Astrocyte (in vitro differentiated cells and primary cell): Measurements from ENCODE around the gene NDUFS8. TPM values are rescaled to one million over a fixed set of nuclear protein-coding genes. Genes with fewer than 3 reads are reported as not detected.
"Not testable (repeated sequence)": the region's sequence is repeated elsewhere in the genome, so short reads cannot be mapped to it uniquely, and the experiment has no call there.

ENCODE experiments used
- DNase-seq: peaks from one replicate; pipeline ENCODE4 v3.0.0-alpha.2; 2010; ENCODE audit warnings: low read depth
- FAIRE-seq: peaks from 2 replicates; lab custom pipeline; 2011; peaks lifted over from hg19 to GRCh38; lab: Jason Lieb, UNC
- H2AFZ ChIP-seq: 2 replicates; pipeline ENCODE4 v1.6.0; 2012; ENCODE audit warnings: low read depth, low read length, inconsistent platforms
- H3K27ac ChIP-seq: 2 replicates; pipeline ENCODE4 v1.5.1; 2011; ENCODE audit warnings: low read depth, low read length, inconsistent platforms
- H3K27me3 ChIP-seq: 2 replicates; pipeline ENCODE4 v1.6.0; 2011; ENCODE audit warnings: low read length, inconsistent platforms; ENCODE audit not compliant: insufficient read depth
- H3K36me3 ChIP-seq: 2 replicates; pipeline ENCODE4 v1.5.1; 2011; ENCODE audit warnings: low read length, inconsistent platforms; ENCODE audit not compliant: insufficient read depth
- H3K4me1 ChIP-seq: 2 replicates; pipeline ENCODE4 v1.5.1; 2011; ENCODE audit warnings: low read length, inconsistent platforms; ENCODE audit not compliant: insufficient read depth
- H3K4me2 ChIP-seq: 2 replicates; pipeline ENCODE4 v1.6.0; 2012; ENCODE audit warnings: low read length, inconsistent platforms
- H3K4me3 ChIP-seq: 2 replicates; pipeline ENCODE4 v1.5.1; 2011; ENCODE audit warnings: low read depth, mild to moderate bottlenecking, low read length, inconsistent platforms; ENCODE audit not compliant: insufficient read depth
- H3K79me2 ChIP-seq: 2 replicates; pipeline ENCODE4 v1.6.0; 2012; ENCODE audit warnings: mild to moderate bottlenecking, low read length, inconsistent platforms; ENCODE audit not compliant: insufficient read depth
- H3K9ac ChIP-seq: 2 replicates; pipeline ENCODE4 v1.6.0; 2012; ENCODE audit warnings: mild to moderate bottlenecking, low read length, inconsistent platforms
- H3K9me3 ChIP-seq: 2 replicates; pipeline ENCODE4 v1.5.1; 2012; ENCODE audit warnings: low read depth, mild to moderate bottlenecking, low read length, inconsistent platforms; ENCODE audit not compliant: insufficient read depth
- H4K20me1 ChIP-seq: 2 replicates; pipeline ENCODE4 v1.6.0; 2012; ENCODE audit warnings: low read length, inconsistent platforms; ENCODE audit not compliant: insufficient read depth
- H3K27ac Mint-ChIP-seq: one replicate; pipeline ENCODE4 v1.8.0; 2021; ENCODE audit warnings: mild to moderate bottlenecking, mixed read lengths; ENCODE audit not compliant: unreplicated experiment
- H3K27me3 Mint-ChIP-seq: one replicate; pipeline ENCODE4 v1.8.0; 2021; ENCODE audit warnings: low read depth, mixed read lengths; ENCODE audit not compliant: unreplicated experiment
- H3K36me3 Mint-ChIP-seq: one replicate; pipeline ENCODE4 v1.8.0; 2021; ENCODE audit warnings: low read depth, mixed read lengths; ENCODE audit not compliant: unreplicated experiment
- H3K4me1 Mint-ChIP-seq: one replicate; pipeline ENCODE4 v1.8.0; 2021; ENCODE audit warnings: low read depth, mixed read lengths; ENCODE audit not compliant: unreplicated experiment
- H3K4me3 Mint-ChIP-seq: one replicate; pipeline ENCODE4 v1.8.0; 2021; ENCODE audit warnings: mild to moderate bottlenecking, moderate library complexity, mixed read lengths; ENCODE audit not compliant: unreplicated experiment
- H3K9me3 Mint-ChIP-seq: one replicate; pipeline ENCODE4 v1.8.0; 2021; ENCODE audit warnings: mild to moderate bottlenecking, mixed read lengths; ENCODE audit not compliant: unreplicated experiment
- EZH2 ChIP-seq: IDR thresholded peaks from 2 replicates; pipeline ENCODE4 v1.6.1; 2012; ENCODE audit warnings: mild to moderate bottlenecking, low read length, inconsistent platforms; ENCODE audit not compliant: insufficient read depth
- total RNA-seq: library from RNA; stranded (reverse); gene quantifications from 2 replicates; pipeline ENCODE4 v1.2.1, GENCODE V29; 2021
- TF ChIP-seq, protein P1 (sequence below): IDR thresholded peaks from 2 replicates; pipeline ENCODE4 v1.5.1; 2011; ENCODE audit warnings: low read depth, mild to moderate bottlenecking, inconsistent platforms, low read length, moderate library complexity; ENCODE audit not compliant: insufficient read depth

NDUFS8 gene
- total RNA-seq, 1 donor from 2014 or later: 159 TPM

DNA sequence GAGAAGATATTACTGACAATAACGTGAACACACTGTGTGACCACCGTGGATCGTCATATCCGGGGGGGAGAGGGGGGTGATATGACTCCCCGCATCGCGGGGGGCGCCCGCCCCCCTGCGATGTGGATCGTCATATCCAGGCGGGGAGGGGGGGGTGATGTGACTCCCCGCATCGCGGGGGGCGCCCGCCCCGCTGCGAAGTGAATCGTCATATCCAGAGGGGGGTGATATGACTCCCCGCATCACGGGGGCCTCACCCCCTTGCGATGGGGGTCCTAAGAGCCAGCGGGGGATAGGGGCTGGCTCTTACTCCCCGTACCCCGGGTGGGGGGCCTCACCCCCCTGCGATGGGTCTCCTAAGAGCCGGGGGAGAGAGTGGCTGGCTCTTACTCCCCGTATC is 46.5 kb upstream of the NDUFS8 start:
- Histone ChIP-seq H4K20me1 (no peaks in the 10 kb centered on the region), H3K79me2 (no peaks in the 10 kb centered on the region), H3K4me1 (no peaks in the 10 kb centered on the region), H3K9ac (no peak overlapping the region), H3K27ac (no peak overlapping the region), H3K4me3 (no peak overlapping the region), H3K36me3 (no peaks in the 10 kb centered on the region), H3K27me3 (no peaks in the 10 kb centered on the region), H2AFZ (no peak overlapping the region), H3K9me3 (no peaks in the 10 kb centered on the region), H3K4me2 (no peak overlapping the region)
- Mint-ChIP-seq H3K9me3 (peaks cover 4% of the 10 kb centered on the region), H3K27me3 (peaks cover 16% of the 10 kb centered on the region), H3K36me3 (no peaks in the 10 kb centered on the region), H3K27ac (no peak overlapping the region), H3K4me1 (peaks cover 6% of the 10 kb centered on the region), H3K4me3 (no peak overlapping the region)
- DNase-seq (no peak), FAIRE-seq (no peak)
- TF ChIP-seq, protein P1, sequence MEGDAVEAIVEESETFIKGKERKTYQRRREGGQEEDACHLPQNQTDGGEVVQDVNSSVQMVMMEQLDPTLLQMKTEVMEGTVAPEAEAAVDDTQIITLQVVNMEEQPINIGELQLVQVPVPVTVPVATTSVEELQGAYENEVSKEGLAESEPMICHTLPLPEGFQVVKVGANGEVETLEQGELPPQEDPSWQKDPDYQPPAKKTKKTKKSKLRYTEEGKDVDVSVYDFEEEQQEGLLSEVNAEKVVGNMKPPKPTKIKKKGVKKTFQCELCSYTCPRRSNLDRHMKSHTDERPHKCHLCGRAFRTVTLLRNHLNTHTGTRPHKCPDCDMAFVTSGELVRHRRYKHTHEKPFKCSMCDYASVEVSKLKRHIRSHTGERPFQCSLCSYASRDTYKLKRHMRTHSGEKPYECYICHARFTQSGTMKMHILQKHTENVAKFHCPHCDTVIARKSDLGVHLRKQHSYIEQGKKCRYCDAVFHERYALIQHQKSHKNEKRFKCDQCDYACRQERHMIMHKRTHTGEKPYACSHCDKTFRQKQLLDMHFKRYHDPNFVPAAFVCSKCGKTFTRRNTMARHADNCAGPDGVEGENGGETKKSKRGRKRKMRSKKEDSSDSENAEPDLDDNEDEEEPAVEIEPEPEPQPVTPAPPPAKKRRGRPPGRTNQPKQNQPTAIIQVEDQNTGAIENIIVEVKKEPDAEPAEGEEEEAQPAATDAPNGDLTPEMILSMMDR: no peak
- no peak for TF ChIP-seq EZH2

DNA sequence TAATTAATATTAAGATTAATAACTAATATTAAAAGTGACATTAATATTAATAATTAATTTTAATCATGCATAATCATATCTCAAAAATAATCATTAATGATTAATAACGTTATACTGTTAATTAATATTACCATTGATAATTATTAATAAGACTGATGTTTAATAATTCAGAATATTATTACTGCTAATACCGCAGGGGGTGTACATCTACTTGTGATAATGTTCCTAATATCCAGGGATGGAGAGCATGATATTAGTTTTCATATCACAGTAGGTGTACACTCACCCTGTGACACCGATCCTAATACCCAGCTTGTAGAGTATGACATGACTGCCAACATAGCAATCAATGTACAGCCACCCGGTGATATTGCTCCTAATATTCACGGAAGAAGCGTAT is 45.2 kb upstream of the NDUFS8 start:
- not testable (repeated sequence) for H4K20me1 ChIP-seq, H3K4me1 Mint-ChIP-seq, H3K9me3 ChIP-seq, H3K4me3 ChIP-seq, H3K36me3 Mint-ChIP-seq, H3K9me3 Mint-ChIP-seq, H3K79me2 ChIP-seq, H3K4me2 ChIP-seq, H2AFZ ChIP-seq, H3K27ac ChIP-seq, H3K4me1 ChIP-seq, DNase-seq, H3K36me3 ChIP-seq, H3K4me3 Mint-ChIP-seq, H3K27me3 ChIP-seq, H3K9ac ChIP-seq, H3K27ac Mint-ChIP-seq, FAIRE-seq
- H3K27me3 Mint-ChIP-seq: peaks cover 17% of the 10 kb centered on the region

DNA sequence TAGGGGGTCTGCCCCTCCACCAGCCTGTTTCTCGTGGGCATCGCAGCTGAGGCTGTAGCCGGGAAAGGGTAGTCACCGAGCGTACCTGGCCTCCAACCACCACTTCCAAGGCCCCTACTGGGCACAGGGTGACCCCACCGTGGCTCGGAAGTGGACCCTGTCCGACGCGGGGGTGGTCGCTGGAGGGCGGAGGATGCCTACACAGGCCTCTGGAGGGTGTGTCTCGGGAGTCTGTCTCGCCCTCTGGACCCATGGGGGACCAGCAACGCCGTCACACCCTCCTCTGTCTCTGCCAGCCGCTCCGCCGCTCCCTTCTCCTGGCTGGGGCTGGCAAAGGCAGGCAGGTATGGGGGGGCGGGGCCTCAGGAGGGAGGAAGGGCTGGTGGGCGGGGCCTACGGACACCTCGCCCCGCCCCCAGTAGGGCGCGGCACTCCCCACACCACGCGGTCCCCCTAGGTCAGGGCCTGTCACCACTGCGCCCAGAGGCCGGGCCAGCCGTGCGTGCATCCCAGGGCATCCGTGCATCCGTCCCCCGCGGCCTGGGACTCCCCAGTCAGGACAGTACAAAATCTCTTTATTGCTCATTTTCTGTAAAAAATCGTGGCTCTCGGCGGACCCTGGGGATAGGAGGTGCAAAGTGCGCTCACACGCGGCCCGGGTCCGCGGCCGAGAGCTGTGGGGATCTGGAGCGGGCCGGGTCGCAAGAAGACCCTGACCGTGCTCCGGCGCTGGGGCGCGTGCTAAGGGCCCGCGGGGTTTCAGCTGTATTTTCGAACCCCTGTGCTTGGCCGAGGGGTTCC is 39.7 kb upstream of the NDUFS8 start:
- FAIRE-seq, DNase-seq, H3K9me3 ChIP-seq, H3K4me3 Mint-ChIP-seq, H3K4me1 ChIP-seq, H2AFZ ChIP-seq, H3K4me1 Mint-ChIP-seq, H3K9ac ChIP-seq, H3K27ac ChIP-seq, H3K4me3 ChIP-seq, H3K27me3 ChIP-seq, H3K27ac Mint-ChIP-seq, H3K36me3 ChIP-seq, H4K20me1 ChIP-seq, H3K36me3 Mint-ChIP-seq, H3K9me3 Mint-ChIP-seq, H3K79me2 ChIP-seq: not testable (repeated sequence)
- peaks cover 21% of the 10 kb centered on the region for H3K27me3 Mint-ChIP-seq
- peak overlapping the region; percentile 41 for H3K4me2 ChIP-seq

DNA sequence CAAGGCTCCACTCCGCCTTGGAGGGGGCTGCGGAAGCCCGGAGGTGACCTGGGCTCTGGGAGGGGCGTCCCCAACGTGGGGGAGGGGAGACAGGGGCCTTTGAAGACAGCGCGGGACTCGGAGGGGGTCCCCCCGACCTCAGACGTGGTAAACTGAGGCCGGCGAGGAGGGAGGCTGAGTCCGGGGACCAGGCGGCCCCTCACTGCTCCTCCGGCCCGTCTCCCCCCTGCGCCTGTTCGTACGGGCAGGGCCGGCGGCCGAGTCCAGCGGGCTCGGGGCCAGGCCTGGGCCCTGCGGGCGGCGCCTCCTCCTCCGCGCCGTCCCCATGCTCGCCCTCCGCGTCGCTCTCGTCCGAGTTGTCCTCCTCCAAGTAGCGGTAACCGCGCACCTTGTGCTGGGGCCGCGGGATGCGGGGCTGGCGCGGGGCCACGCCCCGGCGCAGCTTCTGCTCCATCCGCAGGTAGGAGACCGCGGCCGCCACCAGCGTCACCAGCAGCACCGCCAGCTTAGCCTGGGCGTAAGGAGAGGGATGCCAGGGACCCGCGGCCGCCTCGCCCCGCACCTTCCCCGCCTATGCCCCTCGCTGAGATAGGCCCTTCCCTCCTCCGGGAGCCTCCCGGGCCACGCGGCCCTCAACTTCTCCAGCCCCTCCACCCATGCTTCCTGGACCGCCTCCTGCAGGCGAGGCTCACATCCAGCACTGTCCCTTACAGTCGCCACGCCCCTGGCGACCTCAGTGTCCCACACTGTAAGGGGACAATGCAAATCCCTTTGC is 38.9 kb upstream of the NDUFS8 start:
- H3K27ac Mint-ChIP-seq, DNase-seq, H3K9me3 ChIP-seq, H3K9ac ChIP-seq, FAIRE-seq, H3K4me3 Mint-ChIP-seq, H2AFZ ChIP-seq, H3K79me2 ChIP-seq, H3K36me3 ChIP-seq, H3K27me3 ChIP-seq, H3K4me1 ChIP-seq, H3K4me3 ChIP-seq, H3K4me1 Mint-ChIP-seq, H3K27ac ChIP-seq, H3K9me3 Mint-ChIP-seq, H3K36me3 Mint-ChIP-seq, H4K20me1 ChIP-seq: not testable (repeated sequence)
- peak overlapping the region; percentile 41 for H3K4me2 ChIP-seq
- peaks cover 18% of the 10 kb centered on the region for H3K27me3 Mint-ChIP-seq

DNA sequence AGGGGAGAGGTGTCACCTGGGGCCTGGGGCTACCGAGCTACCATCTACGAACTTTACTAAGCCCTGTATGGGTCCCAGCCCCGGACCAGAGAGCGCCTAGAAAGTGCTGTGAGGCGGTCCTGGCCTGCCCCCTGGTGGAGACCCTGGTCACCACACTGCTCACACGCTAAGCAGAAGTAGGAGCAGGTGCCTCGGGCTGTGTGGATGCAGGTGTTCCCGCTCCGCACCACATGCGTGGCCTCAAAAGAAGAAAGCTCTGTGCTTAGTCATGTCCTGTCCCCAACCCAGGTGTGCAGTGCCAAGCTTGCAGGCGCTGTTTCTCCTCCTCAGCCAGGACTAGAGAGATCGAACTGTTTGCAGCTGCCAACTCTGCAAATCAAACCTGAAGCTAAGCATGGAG is 36.7 kb upstream of the NDUFS8 start:
- Mint-ChIP-seq H3K27me3 (peaks cover 22% of the 10 kb centered on the region), H3K36me3 (peaks cover 19% of the 10 kb centered on the region), H3K27ac (peak overlapping the region; percentile 12)
- H3K36me3 ChIP-seq, H3K9ac ChIP-seq, H3K9me3 ChIP-seq, H4K20me1 ChIP-seq, FAIRE-seq, H3K4me1 ChIP-seq, H3K4me2 ChIP-seq, H3K9me3 Mint-ChIP-seq, H2AFZ ChIP-seq, H3K79me2 ChIP-seq, DNase-seq, H3K4me1 Mint-ChIP-seq, H3K4me3 Mint-ChIP-seq, H3K27ac ChIP-seq, H3K4me3 ChIP-seq, H3K27me3 ChIP-seq: not testable (repeated sequence)
